IMR-90 (cell line): ENCODE data around the gene CTSV. TPM values are rescaled to one million over a fixed set of nuclear protein-coding genes. Genes with fewer than 3 reads are reported as not detected.

Source experiments
- ATAC-seq: fragments of 200-7000 bp; cut with Tn5 transposase; 2 replicates; pipeline ENCODE4 v1.9.1; 2020; ENCODE audit warnings: low read depth, mild to moderate bottlenecking, moderate library complexity
- BruUV-seq: library from RNA; stranded (reverse); fragments of 400-500 nt; replicated peaks from 2 replicates; lab custom pipeline; 2021; lab: Mats Ljungman, UMichigan
- CTCF ChIA-PET: fragments of 300-600 bp; formaldehyde crosslinking; extraction: SDS; loops from one replicate; lab custom pipeline; 2021; ENCODE audit warnings: antibody characterized with exemption; lab: Yijun Ruan, JAX
- POLR2A ChIA-PET: fragments of 300-600 bp; sonication (Branson Sonifier 250); formaldehyde crosslinking; loops from one replicate; lab custom pipeline; 2022; ENCODE audit warnings: antibody characterized with exemption; ENCODE audit not compliant: unreplicated experiment; lab: Charles Lee
- DNase-seq: peaks from one replicate; pipeline ENCODE4 v3.0.0; 2013
- H2AFZ ChIP-seq: replicated peaks from 2 replicates; pipeline ENCODE3; 2013; ENCODE audit warnings: low read length, mild to moderate bottlenecking; ENCODE audit not compliant: poor library complexity
- H2AK5ac ChIP-seq: 2 replicates; pipeline ENCODE4 v1.6.1; 2013; ENCODE audit warnings: low read depth, low read length, inconsistent platforms
- H2AK9ac ChIP-seq: replicated peaks from 2 replicates; pipeline ENCODE3; 2013; ENCODE audit warnings: mild to moderate bottlenecking, low read depth, low read length, moderate library complexity; ENCODE audit not compliant: poor library complexity
- H2BK120ac ChIP-seq: 2 replicates; pipeline ENCODE4 v1.6.1; 2013; ENCODE audit warnings: low read depth, low read length, inconsistent platforms
- H2BK15ac ChIP-seq: 3 replicates; pipeline ENCODE4 v1.6.1; 2013; ENCODE audit warnings: low read depth, low read length, inconsistent platforms
- H2BK20ac ChIP-seq: 2 replicates; pipeline ENCODE4 v1.6.1; 2013; ENCODE audit warnings: low read depth, mild to moderate bottlenecking, inconsistent platforms, low read length, moderate library complexity
- H2BK5ac ChIP-seq: 2 replicates; pipeline ENCODE4 v1.6.1; 2013; ENCODE audit warnings: mild to moderate bottlenecking, low read depth, low read length, inconsistent platforms; ENCODE audit not compliant: poor library complexity, severe bottlenecking
- H3K14ac ChIP-seq: replicated peaks from 2 replicates; pipeline ENCODE4 v1.6.1; 2013; ENCODE audit warnings: low read depth, low read length, inconsistent platforms
- H3K18ac ChIP-seq: 2 replicates; pipeline ENCODE4 v1.6.1; 2013; ENCODE audit warnings: low read depth, low read length, control low read depth
- H3K23ac ChIP-seq: 2 replicates; pipeline ENCODE4 v1.6.1; 2013; ENCODE audit warnings: low read depth, low read length, inconsistent platforms
- H3K27ac ChIP-seq: 2 replicates; pipeline ENCODE4 v1.5.1; 2013; ENCODE audit warnings: mild to moderate bottlenecking, control low read depth, low read length; ENCODE audit not compliant: insufficient read depth
- H3K27me3 ChIP-seq: 2 replicates; pipeline ENCODE4 v1.6.1; 2013; ENCODE audit warnings: low read length; ENCODE audit not compliant: control insufficient read depth, insufficient read depth
- H3K36me3 ChIP-seq: 2 replicates; pipeline ENCODE4 v1.6.1; 2013; ENCODE audit warnings: low read length, mixed read lengths; ENCODE audit not compliant: control insufficient read depth, insufficient read depth
- H3K4ac ChIP-seq: 2 replicates; pipeline ENCODE4 v1.6.1; 2013; ENCODE audit warnings: low read depth, low read length, inconsistent platforms
- H3K4me1 ChIP-seq: 2 replicates; pipeline ENCODE4 v1.6.1; 2013; ENCODE audit warnings: low read length, mixed read lengths; ENCODE audit not compliant: control insufficient read depth, insufficient read depth
- H3K4me2 ChIP-seq: 2 replicates; pipeline ENCODE4 v1.6.1; 2013; ENCODE audit warnings: low read depth, mild to moderate bottlenecking, control low read depth, low read length, moderate library complexity
- H3K4me3 ChIP-seq: 2 replicates; pipeline ENCODE4 v1.5.1; 2013; ENCODE audit warnings: low read depth, mild to moderate bottlenecking, control low read depth, low read length, moderate library complexity; ENCODE audit not compliant: insufficient read depth
- H3K56ac ChIP-seq: 2 replicates; pipeline ENCODE4 v1.6.1; 2013; ENCODE audit warnings: low read length, inconsistent platforms; ENCODE audit not compliant: insufficient read depth; ENCODE audit errors: extremely low read depth
- H3K79me1 ChIP-seq, 2 experiments: 2 replicates each; pipeline ENCODE4 v1.6.1; 2013; ENCODE audit warnings: low read length in 2 of 2, inconsistent platforms in 1 of 2, low read depth in 1 of 2
- H3K9ac ChIP-seq: 2 replicates; pipeline ENCODE4 v1.6.1; 2013; ENCODE audit warnings: low read depth, low read length, control low read depth
- H3K9me1 ChIP-seq: 2 replicates; pipeline ENCODE4 v1.6.1; 2013; ENCODE audit warnings: low read length, inconsistent platforms; ENCODE audit not compliant: insufficient read depth
- H3K9me3 ChIP-seq: 2 replicates; pipeline ENCODE4 v1.6.1; 2013; ENCODE audit warnings: low read length; ENCODE audit not compliant: control insufficient read depth, insufficient read depth
- H4K20me1 ChIP-seq: 2 replicates; pipeline ENCODE4 v1.6.1; 2013; ENCODE audit warnings: low read length, inconsistent platforms; ENCODE audit not compliant: insufficient read depth
- H4K5ac ChIP-seq: 2 replicates; pipeline ENCODE4 v1.6.1; 2013; ENCODE audit warnings: mild to moderate bottlenecking, low read depth, low read length, control low read depth
- H4K8ac ChIP-seq, 2 experiments: 2 replicates each; pipeline ENCODE4 v1.6.1; 2013; ENCODE audit warnings: low read depth in 2 of 2, low read length in 2 of 2, control low read depth in 1 of 2, inconsistent platforms in 1 of 2
- H4K91ac ChIP-seq: 2 replicates; pipeline ENCODE4 v1.6.1; 2013; ENCODE audit warnings: low read depth, low read length, inconsistent platforms; ENCODE audit not compliant: insufficient read depth
- BHLHE40 ChIP-seq: fragments of 150-350 bp; IDR thresholded peaks from 2 replicates; pipeline ENCODE4 v1.6.1; 2016; ENCODE audit warnings: mild to moderate bottlenecking, low read depth, low read length
- CEBPB ChIP-seq: IDR thresholded peaks from 2 replicates; pipeline ENCODE4 v1.6.1; 2012; ENCODE audit warnings: low read depth, low read length, improper control_type of control experiment
- CHD1 ChIP-seq: IDR thresholded peaks from 2 replicates; pipeline ENCODE4 v1.6.1; 2012; ENCODE audit warnings: low read depth, low read length, improper control_type of control experiment
- FOS ChIP-seq: fragments of 150-350 bp; IDR thresholded peaks from 2 replicates; pipeline ENCODE4 v1.6.1; 2016; ENCODE audit warnings: low read depth, low read length
- MAFK ChIP-seq: IDR thresholded peaks from 2 replicates; pipeline ENCODE4 v1.6.1; 2012; ENCODE audit warnings: low read depth, low read length, improper control_type of control experiment
- MAZ ChIP-seq: IDR thresholded peaks from 2 replicates; pipeline ENCODE4 v1.6.1; 2012; ENCODE audit warnings: low read depth, mild to moderate bottlenecking, low read length, improper control_type of control experiment, moderate library complexity, borderline replicate concordance
- MXI1 ChIP-seq: IDR thresholded peaks from 2 replicates; pipeline ENCODE4 v1.6.1; 2012; ENCODE audit warnings: low read depth, mild to moderate bottlenecking, low read length, moderate library complexity, borderline replicate concordance
- NFE2L2 ChIP-seq: fragments of 150-350 bp; IDR thresholded peaks from 2 replicates; pipeline ENCODE4 v1.6.1; 2016; ENCODE audit warnings: low read depth, mild to moderate bottlenecking, low read length
- POLR2A ChIP-seq: IDR thresholded peaks from 2 replicates; pipeline ENCODE4 v1.6.1; 2012; ENCODE audit warnings: mild to moderate bottlenecking, low read depth, low read length
- RAD21 ChIP-seq: IDR thresholded peaks from 2 replicates; pipeline ENCODE4 v1.6.1; 2012; ENCODE audit warnings: low read length, improper control_type of control experiment
- RCOR1 ChIP-seq: IDR thresholded peaks from 2 replicates; pipeline ENCODE4 v1.6.1; 2012; ENCODE audit warnings: mild to moderate bottlenecking, low read length, improper control_type of control experiment; ENCODE audit not compliant: insufficient replicate concordance
- RFX5 ChIP-seq: IDR thresholded peaks from 2 replicates; pipeline ENCODE4 v1.8.0; 2012; ENCODE audit warnings: low read depth, mild to moderate bottlenecking, low read length, moderate library complexity
- SMC3 ChIP-seq: fragments of 150-350 bp; IDR thresholded peaks from 2 replicates; pipeline ENCODE4 v1.6.1; 2016; ENCODE audit warnings: low read depth, mild to moderate bottlenecking, antibody characterized with exemption, low read length, moderate library complexity
- WGBS, 2 experiments: methylation state at CpG; one replicate each; pipeline versions ENCODE4 v1.1.5 to v1.1.7; 2013; ENCODE audit warnings: missing lambda C conversion rate in 2 of 2; ENCODE audit not compliant: insufficient read length in 1 of 2; ENCODE audit errors: extremely low coverage in 2 of 2; 5-methylcytosine and 5-hydroxymethylcytosine counted together
- dilution Hi-C: fragments of 300-500 bp; cut with HindIII; formaldehyde crosslinking; loops from one replicate; pipeline ENCODE4 v1.14.3; 2018; ENCODE audit warnings: low sequenced_read_pairs; ENCODE audit not compliant: unreplicated experiment
- in situ Hi-C: fragments of 300-500 bp; cut with MboI; formaldehyde crosslinking; loops from 3 replicates; pipeline ENCODE4 v1.14.3; 2019; ENCODE audit warnings: low sequenced_read_pairs, inconsistent platforms, mixed read lengths
- intact Hi-C: fragments of 100-400 bp; cut with micrococcal nuclease; formaldehyde crosslinking; loops from 2 replicates; pipeline ENCODE4 v1.10.0; 2022
- polyA plus RNA-seq, 3 experiments: library from polyadenylated mRNA; depleted of rRNA; stranded (reverse); fragments of >200 nt; gene quantifications; 2 replicates each; pipeline ENCODE4 v1.2.3, GENCODE V29; 2012; ENCODE audit warnings: low replicate concordance in 1 of 3
- total RNA-seq: library from RNA; depleted of rRNA; stranded (reverse); fragments of >200 nt; gene quantifications from 2 replicates; pipeline ENCODE4 v1.2.3, GENCODE V29; 2012
- TF ChIP-seq, protein P1 (sequence below): fragments of 150-350 bp; IDR thresholded peaks from 2 replicates; pipeline ENCODE4 v1.6.1; 2016; ENCODE audit warnings: low read depth, mild to moderate bottlenecking, low read length, moderate library complexity, borderline replicate concordance
- TF ChIP-seq, protein P2 (sequence below): fragments of 150-350 bp; IDR thresholded peaks from 2 replicates; pipeline ENCODE4 v1.6.1; 2017; ENCODE audit warnings: mild to moderate bottlenecking, antibody characterized with exemption, low read length, low read depth
- TF ChIP-seq, protein P3 (sequence below): conservative IDR thresholded peaks from 2 replicates; pipeline ENCODE4 v1.5.1; 2012; ENCODE audit warnings: mild to moderate bottlenecking, low read depth, low read length, improper control_type of control experiment

CTSV gene
- total and polyA plus RNA-seq, 2 of the 4 experiments (the other 2 are of a cell fraction): 0.54 to 0.75 TPM

DNA sequence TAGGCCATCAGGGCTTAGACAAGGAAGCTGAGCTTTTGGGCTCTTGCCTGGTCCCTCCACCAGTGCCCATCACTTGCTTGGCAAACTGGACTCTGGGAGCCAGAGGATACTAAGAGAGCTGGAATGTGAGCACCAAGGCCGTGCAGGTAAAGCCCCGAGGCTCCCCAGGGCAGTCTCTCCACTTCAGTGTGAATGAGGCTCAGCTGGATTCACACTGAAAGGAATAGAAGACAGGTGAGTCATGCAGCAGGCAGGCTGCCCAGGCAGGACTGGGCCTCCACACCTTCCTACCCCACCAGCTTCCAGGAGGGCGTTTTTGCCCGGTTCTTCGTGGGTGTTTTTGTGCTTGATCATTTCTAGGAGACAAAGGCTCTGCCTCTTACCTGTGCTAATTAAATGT lies 7.3 kb upstream of the CTSV start:
- H2AK9ac ChIP-seq: no peak overlapping the region
- no peaks in the 10 kb centered on the region for H3K9me1 ChIP-seq
- ATAC-seq: no peak
- ChIA-PET CTCF (no interaction called here), POLR2A (no interaction called here)
- H3K4ac ChIP-seq: no peak overlapping the region
- H3K27me3 ChIP-seq: 0 out of 2 replicates have a peak, but pooled peaks cover 1% of the 10 kb centered on the region
- H4K20me1 ChIP-seq: no peaks in the 10 kb centered on the region
- no CpG with 5 or more reads among the region's 5 CpGs for WGBS, 2 experiments
- H3K18ac ChIP-seq: no peak overlapping the region
- H3K56ac ChIP-seq: no peak overlapping the region
- H3K36me3 ChIP-seq: no peaks in the 10 kb centered on the region
- BruUV-seq: no TSS peak
- H4K5ac ChIP-seq: no peak overlapping the region
- H2BK15ac ChIP-seq: no peak overlapping the region
- H2BK120ac ChIP-seq: no peak overlapping the region
- no peaks in the 10 kb centered on the region for H3K4me1 ChIP-seq
- no peak overlapping the region for H3K4me2 ChIP-seq
- no peak overlapping the region for H3K23ac ChIP-seq
- no peak overlapping the region for H3K27ac ChIP-seq
- no peak overlapping the region for H2BK20ac ChIP-seq
- peak; percentile 7 for DNase-seq
- in situ Hi-C loops (no loop called here), intact Hi-C loops (no loop called here), dilution Hi-C loops (no loop called here)
- H3K4me3 ChIP-seq: no peak overlapping the region
- no peak for TF ChIP-seq CEBPB
- no peak for TF ChIP-seq MAFK
- TF ChIP-seq MAZ: no peak
- no peak for TF ChIP-seq MXI1
- TF ChIP-seq, protein P1, sequence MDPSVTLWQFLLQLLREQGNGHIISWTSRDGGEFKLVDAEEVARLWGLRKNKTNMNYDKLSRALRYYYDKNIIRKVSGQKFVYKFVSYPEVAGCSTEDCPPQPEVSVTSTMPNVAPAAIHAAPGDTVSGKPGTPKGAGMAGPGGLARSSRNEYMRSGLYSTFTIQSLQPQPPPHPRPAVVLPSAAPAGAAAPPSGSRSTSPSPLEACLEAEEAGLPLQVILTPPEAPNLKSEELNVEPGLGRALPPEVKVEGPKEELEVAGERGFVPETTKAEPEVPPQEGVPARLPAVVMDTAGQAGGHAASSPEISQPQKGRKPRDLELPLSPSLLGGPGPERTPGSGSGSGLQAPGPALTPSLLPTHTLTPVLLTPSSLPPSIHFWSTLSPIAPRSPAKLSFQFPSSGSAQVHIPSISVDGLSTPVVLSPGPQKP: no peak
- TF ChIP-seq, protein P2, sequence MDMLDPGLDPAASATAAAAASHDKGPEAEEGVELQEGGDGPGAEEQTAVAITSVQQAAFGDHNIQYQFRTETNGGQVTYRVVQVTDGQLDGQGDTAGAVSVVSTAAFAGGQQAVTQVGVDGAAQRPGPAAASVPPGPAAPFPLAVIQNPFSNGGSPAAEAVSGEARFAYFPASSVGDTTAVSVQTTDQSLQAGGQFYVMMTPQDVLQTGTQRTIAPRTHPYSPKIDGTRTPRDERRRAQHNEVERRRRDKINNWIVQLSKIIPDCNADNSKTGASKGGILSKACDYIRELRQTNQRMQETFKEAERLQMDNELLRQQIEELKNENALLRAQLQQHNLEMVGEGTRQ: no peak
- no peak for TF ChIP-seq SMC3
- TF ChIP-seq NFE2L2: no peak
- TF ChIP-seq RFX5: no peak
- TF ChIP-seq FOS: no peak
- TF ChIP-seq RCOR1: no peak
- no peak for TF ChIP-seq CHD1
- no peak for TF ChIP-seq RAD21
- no peak for TF ChIP-seq POLR2A
- no peak for TF ChIP-seq BHLHE40
- TF ChIP-seq, protein P3, sequence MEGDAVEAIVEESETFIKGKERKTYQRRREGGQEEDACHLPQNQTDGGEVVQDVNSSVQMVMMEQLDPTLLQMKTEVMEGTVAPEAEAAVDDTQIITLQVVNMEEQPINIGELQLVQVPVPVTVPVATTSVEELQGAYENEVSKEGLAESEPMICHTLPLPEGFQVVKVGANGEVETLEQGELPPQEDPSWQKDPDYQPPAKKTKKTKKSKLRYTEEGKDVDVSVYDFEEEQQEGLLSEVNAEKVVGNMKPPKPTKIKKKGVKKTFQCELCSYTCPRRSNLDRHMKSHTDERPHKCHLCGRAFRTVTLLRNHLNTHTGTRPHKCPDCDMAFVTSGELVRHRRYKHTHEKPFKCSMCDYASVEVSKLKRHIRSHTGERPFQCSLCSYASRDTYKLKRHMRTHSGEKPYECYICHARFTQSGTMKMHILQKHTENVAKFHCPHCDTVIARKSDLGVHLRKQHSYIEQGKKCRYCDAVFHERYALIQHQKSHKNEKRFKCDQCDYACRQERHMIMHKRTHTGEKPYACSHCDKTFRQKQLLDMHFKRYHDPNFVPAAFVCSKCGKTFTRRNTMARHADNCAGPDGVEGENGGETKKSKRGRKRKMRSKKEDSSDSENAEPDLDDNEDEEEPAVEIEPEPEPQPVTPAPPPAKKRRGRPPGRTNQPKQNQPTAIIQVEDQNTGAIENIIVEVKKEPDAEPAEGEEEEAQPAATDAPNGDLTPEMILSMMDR: no peak
- no peak overlapping the region for H4K91ac ChIP-seq
- no peaks in the 10 kb centered on the region for H3K9me3 ChIP-seq
- no peak overlapping the region for H2BK5ac ChIP-seq
- H4K8ac ChIP-seq: no peak overlapping the region
- no peak overlapping the region for H2AFZ ChIP-seq
- no peak overlapping the region for H3K9ac ChIP-seq
- no peak overlapping the region for H3K14ac ChIP-seq
- H2AK5ac ChIP-seq: no peak overlapping the region
- H3K79me1 ChIP-seq: no peaks in the 10 kb centered on the region
